ENCODE results near the gene TRNP1.

TRNP1 gene

GRCh38 chr1:27005166-27005530 is 11.7 kb downstream of the TRNP1 start:
- no peaks in the 10 kb centered on the region for H3K27me3 ChIP-seq (replicated peaks)
- in situ Hi-C loops (cut with HindIII; ENCODE audit: low pct_ligation_motif_present, low sequenced_read_pairs), result no loop called here
- no peaks in the 10 kb centered on the region for H3K36me3 ChIP-seq (replicated peaks)
- H3K27ac ChIP-seq, result no peak overlapping the region
- no peak for TF ChIP-seq CTCF (IDR thresholded peaks at IDR 0.05; ENCODE audit: low read depth, low read length, missing control alignments)
- DNase-seq, result no peak
- H3K4me3 ChIP-seq (ENCODE audit: low read depth, low read length), result no peak overlapping the region

DNA sequence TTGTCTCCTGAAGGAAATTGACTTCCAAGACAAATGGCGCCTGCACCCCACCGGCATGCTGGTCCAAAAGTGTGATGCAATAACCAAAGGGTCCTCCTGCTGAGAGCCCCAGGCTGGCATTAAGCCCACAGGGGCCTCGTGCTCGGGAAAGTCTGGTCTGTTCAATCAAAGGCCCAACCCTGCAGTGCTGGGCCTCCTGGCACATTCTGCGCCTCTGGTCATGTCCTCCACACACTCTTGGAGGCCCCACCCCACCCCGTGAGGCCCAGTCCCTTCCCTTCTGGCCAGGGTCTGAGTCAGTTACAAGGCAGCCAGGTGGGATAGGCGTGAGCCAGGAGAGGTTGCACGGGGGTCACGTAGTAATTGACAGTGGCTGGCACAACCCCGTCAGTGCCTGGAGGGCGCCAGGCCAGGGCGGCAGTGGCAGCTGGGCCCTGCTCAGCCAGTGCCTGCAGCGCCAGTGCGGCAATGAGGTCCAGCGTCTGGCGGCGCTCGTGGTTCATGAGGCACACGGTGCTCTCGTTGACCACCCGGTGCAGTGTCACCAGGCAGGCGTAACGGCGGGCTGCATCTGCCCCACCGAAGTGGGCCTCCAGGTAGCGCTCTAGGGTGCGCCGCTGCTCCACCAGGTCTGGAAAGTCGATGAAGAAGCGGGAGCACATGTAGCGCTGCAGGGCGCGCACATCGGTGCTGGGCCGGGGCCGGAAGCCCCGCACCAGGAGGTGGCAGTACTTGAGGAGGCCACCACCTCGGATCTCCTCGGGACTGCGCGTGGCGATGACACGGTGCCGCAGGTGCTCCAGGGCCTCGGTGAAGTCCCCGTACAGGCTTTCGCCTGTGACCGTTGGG is 12.4 kb downstream of the TRNP1 start:
- H3K4me3 ChIP-seq (ENCODE audit: low read depth, low read length), result no peak overlapping the region
- no peaks in the 10 kb centered on the region for H3K27me3 ChIP-seq (replicated peaks)
- no peak overlapping the region for H3K27ac ChIP-seq
- H3K36me3 ChIP-seq (replicated peaks), result no peaks in the 10 kb centered on the region
- DNase-seq, result no peak
- in situ Hi-C loops (cut with HindIII; ENCODE audit: low pct_ligation_motif_present, low sequenced_read_pairs), result no loop called here
- TF ChIP-seq CTCF (IDR thresholded peaks at IDR 0.05; ENCODE audit: low read depth, low read length, missing control alignments), result no peak

- no peak for TF ChIP-seq CTCF (IDR thresholded peaks at IDR 0.05; ENCODE audit: low read depth, low read length, missing control alignments)
- in situ Hi-C loops (cut with HindIII; ENCODE audit: low pct_ligation_motif_present, low sequenced_read_pairs), result no loop called here
- no peak for DNase-seq
- Histone ChIP-seq H3K27ac (no peak overlapping the region), H3K27me3 (replicated peaks) (no peaks in the 10 kb centered on the region), H3K4me3 (ENCODE audit: low read depth, low read length) (no peak overlapping the region), H3K36me3 (replicated peaks) (no peaks in the 10 kb centered on the region)
Measured at GRCh38 chr1:27006683-27007082, 13.2 kb downstream of the TRNP1 start.

GRCh38 chr1:27007909-27008582 is 14.6 kb downstream of the TRNP1 start:
- no peaks in the 10 kb centered on the region for H3K27me3 ChIP-seq (replicated peaks)
- in situ Hi-C loops (cut with HindIII; ENCODE audit: low pct_ligation_motif_present, low sequenced_read_pairs), result no loop called here

GRCh38 chr1:27009601-27010197 is 16.2 kb downstream of the TRNP1 start:
- no peak for DNase-seq
- Histone ChIP-seq H3K36me3 (replicated peaks) (no peaks in the 10 kb centered on the region), H3K27ac (no peak overlapping the region), H3K27me3 (replicated peaks) (no peaks in the 10 kb centered on the region), H3K4me3 (ENCODE audit: low read depth, low read length) (no peak overlapping the region)
- in situ Hi-C loops (cut with HindIII; ENCODE audit: low pct_ligation_motif_present, low sequenced_read_pairs), result no loop called here
- TF ChIP-seq CTCF (IDR thresholded peaks at IDR 0.05; ENCODE audit: low read depth, low read length, missing control alignments), result peak; percentile 15

More at GRCh38 chr1:27007909-27008582, 14.6 kb downstream of the TRNP1 start:
- no peak overlapping the region for H3K4me3 ChIP-seq (ENCODE audit: low read depth, low read length)
- TF ChIP-seq CTCF (IDR thresholded peaks at IDR 0.05; ENCODE audit: low read depth, low read length, missing control alignments), result no peak
- H3K36me3 ChIP-seq (replicated peaks), result no peaks in the 10 kb centered on the region
- DNase-seq, result no peak
- H3K27ac ChIP-seq, result no peak overlapping the region

Data from brain microvascular endothelial cell (primary cell).